ENCODE results near the gene C9orf57. TPM values are rescaled to one million over a fixed set of nuclear protein-coding genes. Genes with fewer than 3 reads are reported as not detected.

Gene C9orf57
- total and polyA plus RNA-seq, 2 donors (not counting 1 experiment from before 2014, with no cell fraction given): not detected

DNA sequence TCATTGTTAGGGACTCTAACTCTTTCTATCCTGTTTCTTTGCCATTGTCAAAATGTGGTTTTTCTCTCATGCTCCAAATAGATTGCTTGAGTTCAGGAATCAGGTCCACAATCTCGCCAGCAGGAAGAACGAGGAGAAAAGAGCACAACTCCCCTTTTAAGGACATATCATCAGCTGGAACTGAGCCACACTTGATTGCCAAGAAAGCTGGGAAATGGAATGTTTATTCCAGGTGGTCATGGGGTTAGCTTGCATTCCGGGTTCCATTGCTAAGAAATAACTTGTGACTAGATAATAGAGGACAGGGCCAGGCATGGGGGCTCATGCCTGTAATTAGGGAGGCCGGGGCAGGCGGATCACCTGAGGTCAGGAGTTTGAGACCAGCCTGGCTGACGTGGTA lies 32.4 kb upstream of the C9orf57 start:
- H3K4me1 Mint-ChIP-seq: no peaks in the 10 kb centered on the region
- DNase-seq (no peak), ATAC-seq (ENCODE audit: low read depth) (no peak)
- H3K4me3 Mint-ChIP-seq: no peak overlapping the region
- H3K4me1 ChIP-seq (ENCODE audit: control insufficient read depth in 2 of 2, insufficient read depth in 2 of 2, low read length in 2 of 2): no peaks in the 10 kb centered on the region
- H3K4me3 ChIP-seq (ENCODE audit: control extremely low read depth in 1 of 5, extremely low read depth in 1 of 5, insufficient read depth in 1 of 5, low read depth in 2 of 5, low read length in 4 of 5): no peak overlapping the region
- H3K27ac Mint-ChIP-seq: no peak overlapping the region
- H3K4me2 ChIP-seq (replicated peaks; ENCODE audit: low read depth, low read length, poor library complexity, severe bottlenecking): no peak overlapping the region
- 90% methylated on average over 2 of the region's 6 CpGs for WGBS (ENCODE audit: insufficient coverage)
- no peaks in the 10 kb centered on the region for H3K79me2 ChIP-seq (ENCODE audit: control insufficient read depth, insufficient read depth, low read length)
- H3K9ac ChIP-seq (ENCODE audit: low read length): no peak overlapping the region
- CTCF ChIA-PET: interaction anchor here (1.3 kb wide), 1 partner anchor 54 kb away, joined by 3 read pairs; no protein-coding TSS in a partner anchor
- no peaks in the 10 kb centered on the region for H3K27me3 Mint-ChIP-seq
- no peaks in the 10 kb centered on the region for H4K20me1 ChIP-seq (ENCODE audit: control insufficient read depth, insufficient read depth, low read length, poor library complexity, severe bottlenecking)
- H3K9me3 ChIP-seq (ENCODE audit: control extremely low read depth in 1 of 3, control insufficient read depth in 2 of 3, insufficient read depth in 1 of 3, low read length in 2 of 3): no peaks in the 10 kb centered on the region
- no peak for TF ChIP-seq EZH2 (IDR thresholded peaks at IDR 0.05; ENCODE audit: borderline replicate concordance, insufficient read depth, low read depth, low read length, poor library complexity, severe bottlenecking)
- TF ChIP-seq, protein P1, sequence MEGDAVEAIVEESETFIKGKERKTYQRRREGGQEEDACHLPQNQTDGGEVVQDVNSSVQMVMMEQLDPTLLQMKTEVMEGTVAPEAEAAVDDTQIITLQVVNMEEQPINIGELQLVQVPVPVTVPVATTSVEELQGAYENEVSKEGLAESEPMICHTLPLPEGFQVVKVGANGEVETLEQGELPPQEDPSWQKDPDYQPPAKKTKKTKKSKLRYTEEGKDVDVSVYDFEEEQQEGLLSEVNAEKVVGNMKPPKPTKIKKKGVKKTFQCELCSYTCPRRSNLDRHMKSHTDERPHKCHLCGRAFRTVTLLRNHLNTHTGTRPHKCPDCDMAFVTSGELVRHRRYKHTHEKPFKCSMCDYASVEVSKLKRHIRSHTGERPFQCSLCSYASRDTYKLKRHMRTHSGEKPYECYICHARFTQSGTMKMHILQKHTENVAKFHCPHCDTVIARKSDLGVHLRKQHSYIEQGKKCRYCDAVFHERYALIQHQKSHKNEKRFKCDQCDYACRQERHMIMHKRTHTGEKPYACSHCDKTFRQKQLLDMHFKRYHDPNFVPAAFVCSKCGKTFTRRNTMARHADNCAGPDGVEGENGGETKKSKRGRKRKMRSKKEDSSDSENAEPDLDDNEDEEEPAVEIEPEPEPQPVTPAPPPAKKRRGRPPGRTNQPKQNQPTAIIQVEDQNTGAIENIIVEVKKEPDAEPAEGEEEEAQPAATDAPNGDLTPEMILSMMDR (IDR thresholded peaks at IDR 0.05): no peak
- intact Hi-C loops (cut with micrococcal nuclease): no loop called here
- H2AFZ ChIP-seq (ENCODE audit: insufficient read depth, low read depth, low read length, poor library complexity, severe bottlenecking): no peak overlapping the region
- H3K36me3 ChIP-seq (replicated peaks in 1 of 2; ENCODE audit: control extremely low read depth in 1 of 2, control insufficient read depth in 1 of 2, extremely low read depth in 1 of 2, insufficient read depth in 2 of 2, low read length in 1 of 2): no peaks in the 10 kb centered on the region
- H3K27me3 ChIP-seq (replicated peaks in 1 of 4; ENCODE audit: control extremely low read depth in 1 of 4, control insufficient read depth in 3 of 4, insufficient read depth in 4 of 4, low read length in 3 of 4): no peaks in the 10 kb centered on the region
- H3K9me3 Mint-ChIP-seq (ENCODE audit: insufficient read depth): no peaks in the 10 kb centered on the region
- POLR2A ChIA-PET: no interaction called here
- H3K27ac ChIP-seq (ENCODE audit: low read length in 2 of 2): no peak overlapping the region

DNA sequence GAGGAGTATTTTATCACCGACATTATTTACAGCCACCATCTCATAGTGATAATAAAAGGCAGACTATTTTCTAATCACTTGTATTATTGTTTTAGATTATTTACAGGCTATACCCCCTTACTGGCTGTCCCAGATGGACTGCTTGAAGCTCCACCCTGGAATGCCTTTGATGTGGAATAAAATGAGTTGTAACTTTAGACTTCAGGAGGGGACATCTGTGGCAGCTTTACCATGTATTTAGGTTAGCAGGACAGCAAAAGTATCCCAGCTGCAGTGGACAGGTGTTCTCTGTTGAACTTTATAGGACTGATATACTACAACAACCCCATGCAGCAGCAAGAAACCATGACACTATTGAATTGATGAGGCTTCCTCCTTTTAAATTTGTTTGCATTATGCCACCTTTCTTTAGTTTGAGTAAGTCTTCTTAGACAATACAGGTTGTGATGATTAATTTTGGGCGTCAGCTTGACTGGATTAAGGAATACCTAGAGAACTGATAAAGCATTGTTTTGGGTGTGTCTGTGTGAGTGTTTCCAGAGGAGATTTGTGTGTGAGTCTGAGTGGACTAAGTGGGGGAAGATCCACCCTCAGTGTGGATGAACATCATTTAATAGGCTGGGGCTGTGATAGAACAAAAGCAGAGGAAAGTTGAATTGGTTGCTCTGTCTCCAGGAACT lies 29.2 kb upstream of the C9orf57 start:
- WGBS (ENCODE audit: insufficient coverage): 86% methylated on average over 1 of the region's 2 CpGs
- intact Hi-C loops (cut with micrococcal nuclease): no loop called here
- Histone ChIP-seq H3K36me3 (replicated peaks in 1 of 2; ENCODE audit: control extremely low read depth in 1 of 2, control insufficient read depth in 1 of 2, extremely low read depth in 1 of 2, insufficient read depth in 2 of 2, low read length in 1 of 2) (no peaks in the 10 kb centered on the region), H3K4me2 (replicated peaks; ENCODE audit: low read depth, low read length, poor library complexity, severe bottlenecking) (no peak overlapping the region), H3K9me3 (ENCODE audit: control extremely low read depth in 1 of 3, control insufficient read depth in 2 of 3, insufficient read depth in 1 of 3, low read length in 2 of 3) (no peaks in the 10 kb centered on the region), H3K27ac (ENCODE audit: low read length in 2 of 2) (no peak overlapping the region), H3K79me2 (ENCODE audit: control insufficient read depth, insufficient read depth, low read length) (no peaks in the 10 kb centered on the region), H2AFZ (ENCODE audit: insufficient read depth, low read depth, low read length, poor library complexity, severe bottlenecking) (no peak overlapping the region), H3K4me1 (ENCODE audit: control insufficient read depth in 2 of 2, insufficient read depth in 2 of 2, low read length in 2 of 2) (no peaks in the 10 kb centered on the region), H4K20me1 (ENCODE audit: control insufficient read depth, insufficient read depth, low read length, poor library complexity, severe bottlenecking) (no peaks in the 10 kb centered on the region), H3K27me3 (replicated peaks in 1 of 4; ENCODE audit: control extremely low read depth in 1 of 4, control insufficient read depth in 3 of 4, insufficient read depth in 4 of 4, low read length in 3 of 4) (no peaks in the 10 kb centered on the region), H3K9ac (ENCODE audit: low read length) (no peak overlapping the region), H3K4me3 (ENCODE audit: control extremely low read depth in 1 of 5, extremely low read depth in 1 of 5, insufficient read depth in 1 of 5, low read depth in 2 of 5, low read length in 4 of 5) (no peak overlapping the region)
- no peaks in the 10 kb centered on the region for H3K9me3 Mint-ChIP-seq (ENCODE audit: insufficient read depth)
- H3K4me1 Mint-ChIP-seq: no peaks in the 10 kb centered on the region
- ChIA-PET POLR2A (no interaction called here), CTCF (no interaction called here)
- H3K27me3 Mint-ChIP-seq: peaks cover 10% of the 10 kb centered on the region
- no peak for TF ChIP-seq EZH2 (IDR thresholded peaks at IDR 0.05; ENCODE audit: borderline replicate concordance, insufficient read depth, low read depth, low read length, poor library complexity, severe bottlenecking)
- TF ChIP-seq, protein P1 (IDR thresholded peaks at IDR 0.05): no peak
- no peak overlapping the region for H3K27ac Mint-ChIP-seq
- DNase-seq (no peak), ATAC-seq (ENCODE audit: low read depth) (no peak)
- H3K4me3 Mint-ChIP-seq: no peak overlapping the region
